Stomach (tissue), 4 donors: ENCODE results near the gene BACE1.

Source experiments
- EP300 ChIP-seq: sonication (generic); formaldehyde crosslinking; IDR thresholded peaks from one replicate; pipeline ENCODE4 v1.6.1; 2017; ENCODE audit warnings: antibody characterized with exemption
- POLR2A ChIP-seq, 4 donors: fragments of 450-650 bp; IDR thresholded peaks; one replicate each; pipeline ENCODE4 v1.6.1; 2016; ENCODE audit warnings: antibody characterized with exemption in 4 of 4, control low read depth in 2 of 4, mild to moderate bottlenecking in 1 of 4, moderate library complexity in 1 of 4
- POLR2AphosphoS5 ChIP-seq, 3 donors: sonication (generic); formaldehyde crosslinking; IDR thresholded peaks; one replicate each; pipeline ENCODE4 v1.6.1; 2016; ENCODE audit warnings: antibody characterized with exemption in 3 of 3
- TF ChIP-seq, protein P1 (sequence below), 7 experiments: fragments of 450-650 bp in 4 of 7; fragments of 200-600 bp in 3 of 7; sonication (generic) in 3 of 7; IDR thresholded peaks; one replicate each; pipeline ENCODE4 v1.5.1; 2016 to 2019; ENCODE audit warnings: antibody characterized with exemption in 7 of 7, control low read depth in 2 of 7, mild to moderate bottlenecking in 1 of 7

DNA sequence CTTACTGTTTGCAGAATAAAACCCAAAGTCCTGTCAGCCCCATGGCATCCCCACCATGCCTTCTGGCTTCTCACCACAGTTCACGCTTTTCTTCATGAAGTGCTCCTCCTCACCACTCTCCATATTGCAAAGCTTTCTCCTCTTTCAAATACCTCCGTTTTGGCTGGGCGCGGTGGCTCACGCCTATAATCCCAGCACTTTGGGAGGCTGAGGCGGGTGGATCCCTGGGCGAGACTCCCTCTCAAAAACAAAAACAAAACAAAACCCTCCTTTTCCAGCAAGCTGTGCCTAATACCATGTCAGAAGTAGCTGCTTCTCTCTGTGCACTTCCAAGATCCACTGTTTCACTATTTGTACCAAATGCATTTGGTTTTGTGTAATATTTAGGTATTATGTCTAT lies 6.7 kb downstream of the BACE1 start:
- TF ChIP-seq, protein P1, sequence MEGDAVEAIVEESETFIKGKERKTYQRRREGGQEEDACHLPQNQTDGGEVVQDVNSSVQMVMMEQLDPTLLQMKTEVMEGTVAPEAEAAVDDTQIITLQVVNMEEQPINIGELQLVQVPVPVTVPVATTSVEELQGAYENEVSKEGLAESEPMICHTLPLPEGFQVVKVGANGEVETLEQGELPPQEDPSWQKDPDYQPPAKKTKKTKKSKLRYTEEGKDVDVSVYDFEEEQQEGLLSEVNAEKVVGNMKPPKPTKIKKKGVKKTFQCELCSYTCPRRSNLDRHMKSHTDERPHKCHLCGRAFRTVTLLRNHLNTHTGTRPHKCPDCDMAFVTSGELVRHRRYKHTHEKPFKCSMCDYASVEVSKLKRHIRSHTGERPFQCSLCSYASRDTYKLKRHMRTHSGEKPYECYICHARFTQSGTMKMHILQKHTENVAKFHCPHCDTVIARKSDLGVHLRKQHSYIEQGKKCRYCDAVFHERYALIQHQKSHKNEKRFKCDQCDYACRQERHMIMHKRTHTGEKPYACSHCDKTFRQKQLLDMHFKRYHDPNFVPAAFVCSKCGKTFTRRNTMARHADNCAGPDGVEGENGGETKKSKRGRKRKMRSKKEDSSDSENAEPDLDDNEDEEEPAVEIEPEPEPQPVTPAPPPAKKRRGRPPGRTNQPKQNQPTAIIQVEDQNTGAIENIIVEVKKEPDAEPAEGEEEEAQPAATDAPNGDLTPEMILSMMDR (IDR thresholded peaks at IDR 0.05), result no peak
- TF ChIP-seq POLR2AphosphoS5 (IDR thresholded peaks at IDR 0.05) (no peak), POLR2A (IDR thresholded peaks at IDR 0.05) (no peak), EP300 (no peak)
